Upper lobe of left lung (tissue), 6 donors: ENCODE results near the gene PAGE2B. TPM values are rescaled to one million over a fixed set of nuclear protein-coding genes. Genes with fewer than 3 reads are reported as not detected.

Source experiments
- total RNA-seq, 6 donors: library from RNA; depleted of rRNA in 4 of 6; stranded (reverse); fragments of >200 nt in 4 of 6; gene quantifications; one replicate each; pipeline versions ENCODE4 v1.1.0 to v1.2.1, GENCODE V29; 2016 to 2021
- donor health status: DM: no; HTN: no; CAD: no; lungs with moderate emphysema.
- donor health status: DM: no; HTN: yes; CAD: no; lungs with severe emphysema.

The PAGE2B gene
- total RNA-seq, 6 donors from 2014 or later: not detected

Other genes starting within 250 kb of the PAGE2B start
- gene TRO, start 154.2 kb upstream of the PAGE2B start, total RNA-seq: 1 to 10 TPM; 2.0 to 9.4 (median 4.8) TPM
- under 1 TPM in 2 of 6 donors, not detected in 4; 0.31 to 0.33 TPM for gene PFKFB1, start 80.8 kb upstream of the PAGE2B start, total RNA-seq
- 10 to 100 TPM in 4 of 6 donors, 1 to 10 TPM in 2; 9.4 to 17.3 (median 12.9) TPM for gene APEX2, start 74.7 kb upstream of the PAGE2B start, total RNA-seq
- gene ALAS2, start 44.1 kb upstream of the PAGE2B start, total RNA-seq: 1 to 10 TPM in 4 of 6 donors, under 1 TPM in 1, not detected in 1; 0.23 to 4.1 (median 2.6) TPM
- not detected for gene PAGE2, start 14.0 kb downstream of the PAGE2B start, total RNA-seq
- gene PAGE5, start 145.3 kb downstream of the PAGE2B start, total RNA-seq: under 1 TPM in 1 of 6 donors, not detected in 5; 0.43 TPM
- not detected for gene PAGE3, start 189.9 kb downstream of the PAGE2B start, total RNA-seq